Umbilical cord (tissue), 2 donors: ENCODE data around the gene SIN3A. TPM values are rescaled to one million over a fixed set of nuclear protein-coding genes. Genes with fewer than 3 reads are reported as not detected.

Experiments
- DNase-seq: peaks from one replicate; pipeline ENCODE4 v3.0.0-alpha.2; 2015; ENCODE audit warnings: low spot score
- total RNA-seq: library from RNA; depleted of rRNA; stranded (reverse); fragments of >200 nt; gene quantifications from one replicate; pipeline ENCODE4 v1.2.3, GENCODE V29; 2014; ENCODE audit warnings: low replicate concordance; ENCODE audit not compliant: insufficient read depth

SIN3A gene
- total RNA-seq, 1 donor from 2014 or later: 36.1 TPM

- no peak for DNase-seq
Observed at GRCh38 chr15:75380773-75381172, 70.7 kb downstream of the SIN3A start.

- DNase-seq: no peak
Observed at GRCh38 chr15:75371901-75372688, 79.4 kb downstream of the SIN3A start.

- no peak for DNase-seq
Observed at GRCh38 chr15:75371486-75371885, 80.0 kb downstream of the SIN3A start.

- DNase-seq: no peak
Observed at GRCh38 chr15:75369897-75370581, 81.5 kb downstream of the SIN3A start.

- DNase-seq: no peak
Observed at GRCh38 chr15:75368689-75369239, 82.7 kb downstream of the SIN3A start.

- DNase-seq: peak; percentile 96
Observed at GRCh38 chr15:75367913-75368688, 83.4 kb downstream of the SIN3A start, which contains the start of gene MAN2C1. MAN2C1 (minus strand) TSS chr15:75368607; CDS start chr15:75368583, 24 bp downstream.

GRCh38 chr15:75367406-75367912, 84.0 kb downstream of the SIN3A start:
- DNase-seq: no peak

GRCh38 chr15:75367006-75367405, 84.5 kb downstream of the SIN3A start:
- DNase-seq: no peak

GRCh38 chr15:75366163-75366562, 85.3 kb downstream of the SIN3A start:
- DNase-seq: no peak

- DNase-seq: no peak
Observed at GRCh38 chr15:75364881-75365280, 86.6 kb downstream of the SIN3A start.

GRCh38 chr15:75363786-75364185, 87.7 kb downstream of the SIN3A start:
- no peak for DNase-seq

- no peak for DNase-seq
Observed at GRCh38 chr15:75362642-75363249, 88.7 kb downstream of the SIN3A start.

- no peak for DNase-seq
Observed at GRCh38 chr15:75361989-75362641, 89.4 kb downstream of the SIN3A start.

- no peak for DNase-seq
Observed at GRCh38 chr15:75361361-75361988, 90.0 kb downstream of the SIN3A start.

- DNase-seq: no peak
Observed at GRCh38 chr15:75360856-75361255, 90.6 kb downstream of the SIN3A start.

- no peak for DNase-seq
Observed at GRCh38 chr15:75360391-75360790, 91.1 kb downstream of the SIN3A start.

- no peak for DNase-seq
Observed at GRCh38 chr15:75359537-75360250, 91.8 kb downstream of the SIN3A start.

- no peak for DNase-seq
Observed at GRCh38 chr15:75358771-75359536, 92.5 kb downstream of the SIN3A start.
